HG02885 (cell line): ENCODE measurements around the gene TMEM223.
A peak's percentile ranks its signal among the peaks of the same experiment; 100 is the strongest.
"Not testable (repeated sequence)": the region's sequence is repeated elsewhere in the genome, so short reads cannot be mapped to it uniquely, and the experiment has no call there.

ENCODE experiments used
- ATAC-seq: cut with Tn5 transposase; IDR thresholded peaks from one replicate; pipeline ENCODE4 v1.9.1; 2021; ENCODE audit warnings: mild to moderate bottlenecking; ENCODE audit not compliant: unreplicated experiment, poor library complexity

The TMEM223 gene

DNA sequence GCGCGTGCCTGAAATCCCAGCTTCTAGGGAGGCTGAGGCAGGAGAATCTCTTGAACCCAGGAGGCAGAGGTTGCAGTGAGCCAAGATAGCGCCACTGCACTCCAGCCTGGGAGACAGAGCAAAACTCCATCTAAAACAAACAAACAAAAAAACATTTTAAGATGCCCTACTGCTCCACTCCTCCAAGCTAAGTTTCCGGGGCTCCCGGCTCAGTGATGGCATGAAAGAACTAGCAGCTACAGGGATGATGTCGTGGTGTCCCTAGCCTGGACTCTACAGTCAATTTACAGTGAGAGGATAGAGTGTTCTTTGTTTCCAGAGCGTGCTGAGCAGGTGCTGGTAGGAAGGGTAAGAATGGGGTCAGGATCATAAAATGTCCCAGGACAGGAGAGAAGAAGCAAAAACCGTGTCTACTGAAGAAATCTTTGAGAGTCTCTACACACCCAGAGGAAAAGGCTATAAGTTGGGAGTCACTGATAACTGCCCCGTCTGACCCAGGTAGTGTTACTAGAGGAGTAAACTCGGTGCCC is 36.7 kb downstream of the TMEM223 start:
- no peak for ATAC-seq

DNA sequence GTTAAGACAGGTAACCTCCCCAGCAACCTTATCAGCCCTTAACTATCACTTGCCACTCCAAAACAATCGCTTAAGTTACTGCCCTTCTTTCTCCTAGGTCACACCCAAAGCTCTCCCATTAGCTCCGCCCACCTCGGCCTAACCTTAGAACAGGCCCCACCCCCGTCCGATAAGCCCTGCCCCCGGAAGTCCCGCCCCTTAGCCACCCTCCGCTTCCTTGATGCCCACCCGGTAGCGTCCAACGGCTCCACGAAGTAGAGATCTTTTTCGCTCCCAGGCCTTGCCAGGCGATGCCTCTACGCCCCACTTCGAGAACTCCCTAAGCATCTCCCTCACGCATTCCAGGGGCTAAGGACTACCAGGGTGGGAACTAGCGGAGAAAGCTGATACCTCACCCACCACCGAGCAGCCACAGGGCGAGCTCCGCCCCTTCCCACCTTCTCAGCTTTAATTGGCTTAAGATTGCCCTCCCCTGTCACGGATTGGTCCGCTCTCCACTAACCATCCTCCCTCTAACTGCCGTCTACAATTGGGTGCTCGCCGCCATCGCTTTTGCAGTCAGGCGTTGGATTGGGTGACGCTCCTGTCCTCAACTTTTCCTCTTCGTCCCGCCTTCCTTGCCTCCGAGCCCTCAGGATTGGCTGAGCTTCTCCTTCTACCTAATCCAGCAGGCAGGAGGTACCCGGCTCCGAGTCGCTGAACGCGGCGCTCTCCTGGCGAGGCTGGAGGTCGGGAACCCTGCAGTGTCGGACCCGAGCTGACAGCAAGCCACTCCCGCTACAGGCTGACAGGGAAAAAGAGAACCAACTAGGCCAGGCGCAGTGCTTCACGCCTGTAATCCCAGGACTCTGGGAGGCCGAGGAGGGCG is 37.8 kb downstream of the TMEM223 start, which contains the start of gene ZBTB3:
ZBTB3 (minus strand) TSS at position 425 of the 868 bp plus-strand sequence. CDS start 496 bp downstream, outside the sequence.
- ATAC-seq = peak; percentile 95

DNA sequence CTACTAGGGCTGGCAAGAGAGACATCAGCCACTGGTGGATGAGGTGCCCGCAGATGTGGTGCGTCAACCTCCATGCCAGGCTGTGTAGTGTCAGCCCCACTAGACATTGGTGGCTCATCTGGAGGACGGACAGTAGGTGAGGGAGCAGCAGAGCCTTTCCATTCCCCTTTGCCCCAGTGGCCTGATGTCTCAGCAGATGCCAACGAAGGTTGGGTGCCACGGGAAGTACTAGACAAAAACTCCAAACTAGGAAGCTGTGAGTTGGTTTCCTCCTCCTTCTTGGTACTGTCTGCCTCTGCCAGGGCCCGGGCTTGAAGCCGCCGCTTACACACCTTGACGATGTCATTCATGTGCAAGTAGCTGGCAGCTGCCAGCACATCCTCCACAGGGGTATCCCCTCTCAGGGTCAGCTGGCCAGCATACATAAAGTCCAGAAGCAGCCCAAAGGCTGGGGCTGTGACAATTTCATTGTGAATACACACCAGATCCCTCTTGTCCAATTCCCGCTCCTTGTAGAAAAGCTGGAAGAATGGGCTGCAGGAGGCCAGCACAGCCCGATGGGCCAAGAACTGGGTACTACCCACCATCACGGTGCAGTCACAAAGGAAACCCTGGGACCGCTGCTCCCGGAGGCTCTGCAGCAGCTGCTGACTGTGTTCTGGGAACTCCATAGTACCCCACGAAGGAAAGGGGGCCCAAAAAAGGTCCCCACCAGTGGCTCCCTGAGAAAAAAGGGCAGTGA is 38.6 kb downstream of the TMEM223 start:
- no peak for ATAC-seq

DNA sequence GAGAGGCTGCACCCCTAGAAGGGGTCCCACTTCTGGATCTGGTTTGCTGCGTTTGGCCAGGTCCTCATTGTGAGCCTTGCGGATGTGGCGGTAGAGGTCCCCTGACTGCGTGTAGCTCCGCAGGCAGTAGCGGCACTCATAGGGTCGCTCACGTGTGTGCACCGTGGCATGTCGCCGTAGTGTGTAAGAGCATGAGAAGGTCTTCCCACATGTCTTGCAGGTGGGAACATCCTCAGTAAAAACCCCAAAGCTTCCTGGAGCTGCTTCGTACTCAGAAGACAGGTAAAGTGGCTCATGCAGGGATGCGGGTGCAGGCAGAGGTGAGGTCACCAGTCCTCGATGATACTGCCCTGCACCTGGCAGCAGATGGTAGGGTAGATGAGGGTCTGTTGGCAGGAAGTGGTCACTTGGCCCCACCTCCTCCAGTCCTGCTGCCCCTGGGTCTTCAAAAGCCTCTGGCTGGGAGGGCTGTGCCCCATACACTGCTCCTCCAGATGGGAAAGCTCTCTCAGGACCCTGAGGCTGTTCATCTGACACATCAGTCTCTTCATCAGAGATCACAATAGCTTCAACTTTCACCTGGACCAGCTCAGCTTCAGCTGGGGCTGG is 39.5 kb downstream of the TMEM223 start:
- ATAC-seq = no peak

DNA sequence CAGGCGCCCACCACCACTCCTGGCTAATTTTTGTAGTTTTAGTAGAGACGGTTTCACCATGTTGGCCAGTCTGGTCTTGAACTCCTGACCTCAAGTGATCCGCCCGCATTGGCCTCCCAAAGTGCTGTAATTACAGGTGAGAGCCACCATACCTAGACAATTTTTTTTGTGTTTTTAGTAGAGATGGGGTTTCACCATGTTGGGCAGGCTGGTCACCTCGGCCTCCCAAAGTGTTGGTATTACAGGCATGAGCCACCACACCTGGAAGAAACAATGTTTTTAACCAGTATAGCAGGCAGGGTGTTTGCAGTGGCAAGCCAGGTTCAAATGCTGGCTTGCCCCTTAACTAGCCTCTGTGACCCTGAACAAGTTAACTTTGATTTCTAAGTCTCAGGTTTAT is 41.9 kb downstream of the TMEM223 start:
- ATAC-seq = not testable (repeated sequence)

DNA sequence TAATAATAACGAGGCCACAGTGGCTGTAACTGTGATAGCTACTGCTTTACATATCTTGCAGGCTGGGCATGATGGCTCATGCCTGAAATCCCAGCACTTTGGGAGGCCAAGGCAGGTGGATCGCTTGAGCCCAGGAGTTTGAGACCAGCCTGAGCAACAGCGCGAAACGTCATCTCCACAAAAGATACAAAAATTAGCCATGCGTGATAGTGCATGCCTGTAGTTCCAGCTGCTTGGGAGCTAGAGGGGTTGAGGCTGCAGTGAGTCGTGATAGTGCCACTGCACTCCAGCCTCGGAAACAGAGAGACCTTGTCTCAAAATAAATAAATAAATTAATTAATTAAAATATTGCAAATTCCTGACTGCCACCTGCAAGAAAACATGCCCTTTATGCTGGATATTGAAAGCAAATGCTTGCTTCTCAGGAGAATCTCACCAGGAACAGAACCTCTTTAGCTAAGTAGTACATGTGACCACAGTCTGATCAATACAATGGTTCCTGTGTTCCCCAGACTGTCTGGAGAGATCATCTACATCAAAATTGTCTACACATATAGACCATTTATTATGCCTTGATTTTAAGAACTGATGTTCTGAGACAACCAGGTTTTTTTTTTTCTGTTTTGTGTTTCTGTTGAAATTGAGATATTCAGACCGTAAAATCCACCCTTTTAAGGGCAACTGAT is 44.2 kb downstream of the TMEM223 start:
- ATAC-seq = no peak
